Neural progenitor cell (in vitro differentiated cells): ENCODE results near the gene CAPN11.

Experiments
- CTCF ChIP-seq: fragments of 200-600 bp; sonication (generic); IDR thresholded peaks from 2 replicates; pipeline ENCODE4 v1.5.1; 2017; ENCODE audit warnings: antibody characterized with exemption, mild to moderate bottlenecking
- EZH2 ChIP-seq: fragments of 200-600 bp; sonication (generic); IDR thresholded peaks from 2 replicates; pipeline ENCODE4 v1.6.1; 2017; ENCODE audit warnings: antibody characterized with exemption, mild to moderate bottlenecking, moderate library complexity
- EZH2phosphoT487 ChIP-seq: fragments of 200-600 bp; sonication (generic); IDR thresholded peaks from 2 replicates; pipeline ENCODE4 v1.6.1; 2017; ENCODE audit warnings: antibody characterized with exemption

- TF ChIP-seq CTCF (no peak), EZH2 (no peak), EZH2phosphoT487 (no peak)
Observed at GRCh38 chr6:44228433-44228832, 69.8 kb downstream of the CAPN11 start.
